Activated CD4-positive, alpha-beta T cell treated with anti-CD3 and anti-CD28 coated beads for 36 hours (primary cell): ENCODE results near the gene ANKRD34B. TPM values are rescaled to one million over a fixed set of nuclear protein-coding genes. Genes with fewer than 3 reads are reported as not detected.

Experiments used
- ATAC-seq: fragments of 200-7000 bp; cut with Tn5 transposase; one replicate; pipeline ENCODE4 v1.10.0; 2021; ENCODE audit warnings: mild to moderate bottlenecking, moderate library complexity
- CTCF ChIA-PET: fragments of 350-600 bp; sonication (Branson Sonifier 250); formaldehyde crosslinking; loops from one replicate; lab custom pipeline; 2021; ENCODE audit warnings: antibody characterized with exemption; lab: Charles Lee
- POLR2A ChIA-PET: fragments of 350-600 bp; sonication (Branson Sonifier 250); formaldehyde crosslinking; loops from one replicate; lab custom pipeline; 2021; ENCODE audit warnings: antibody characterized with exemption, inconsistent platforms; lab: Charles Lee
- DNase-seq: peaks from one replicate; pipeline ENCODE4 v3.0.0-alpha.2; 2020
- H3K27ac Mint-ChIP-seq: one replicate; pipeline ENCODE4 v1.8.0; 2021; ENCODE audit warnings: mixed read lengths
- H3K27me3 Mint-ChIP-seq: one replicate; pipeline ENCODE4 v1.8.0; 2021; ENCODE audit warnings: mixed read lengths
- H3K36me3 Mint-ChIP-seq: one replicate; pipeline ENCODE4 v1.8.0; 2021; ENCODE audit warnings: low read depth, mixed read lengths
- H3K4me1 Mint-ChIP-seq: one replicate; pipeline ENCODE4 v1.8.0; 2021; ENCODE audit warnings: mixed read lengths
- H3K4me3 Mint-ChIP-seq: one replicate; pipeline ENCODE4 v1.8.0; 2021; ENCODE audit warnings: mild to moderate bottlenecking, moderate library complexity, mixed read lengths
- H3K9me3 Mint-ChIP-seq: one replicate; pipeline ENCODE4 v1.8.0; 2021; ENCODE audit warnings: low read depth, mixed read lengths
- intact Hi-C, 2 experiments: fragments of 100-400 bp; cut with DNase I in 1 of 2; cut with micrococcal nuclease in 1 of 2; formaldehyde crosslinking; loops; one replicate each; pipeline versions ENCODE4 v1.14.2 to v1.15.1; 2022 to 2024; cut with DNase I, micrococcal nuclease
- total RNA-seq, 2 experiments: library from RNA; stranded (reverse); gene quantifications; one replicate each; pipeline ENCODE4 v1.2.3, GENCODE V29; 2021

ANKRD34B gene
- total RNA-seq, 2 experiments from 2014 or later = 0.07 TPM; not detected in 1

GRCh38 chr5:80507663-80508062, 62.4 kb downstream of the ANKRD34B start:
- Mint-ChIP-seq H3K36me3 (no peaks in the 10 kb centered on the region), H3K4me3 (no peak overlapping the region), H3K9me3 (no peaks in the 10 kb centered on the region), H3K27me3 (no peaks in the 10 kb centered on the region), H3K27ac (no peak overlapping the region), H3K4me1 (peaks cover 3% of the 10 kb centered on the region)
- ATAC-seq = no peak
- DNase-seq = no peak
- intact Hi-C loops = no loop called here
- POLR2A ChIA-PET = interaction anchor here (0.7 kb wide), 1 partner anchor 83 kb away, joined by 3 read pairs; no protein-coding TSS in a partner anchor
- CTCF ChIA-PET = interaction anchor here (1.1 to 1.4 kb wide), 2 partner anchors 26 to 27 kb away, joined by 3 read pairs; no protein-coding TSS in a partner anchor

Other genes with a start within 250 kb of the ANKRD34B start
- gene ZFYVE16, start 162.2 kb downstream of the ANKRD34B start, total RNA-seq = 10 to 100 TPM; 11.2 to 11.8 TPM
- under 1 TPM; 0.63 to 0.75 TPM for gene FAM151B, start 82.2 kb downstream of the ANKRD34B start, total RNA-seq
- 10 to 100 TPM; 25.6 to 27.1 TPM for gene MSH3, start 84.4 kb upstream of the ANKRD34B start, total RNA-seq
- gene DHFR, start 84.7 kb upstream of the ANKRD34B start, total RNA-seq = 100 to 1,000 TPM; 105 to 107 TPM